IMR-90 (cell line): ENCODE measurements around the gene DDX6. TPM values are rescaled to one million over a fixed set of nuclear protein-coding genes. Genes with fewer than 3 reads are reported as not detected.

ENCODE experiments used
- ATAC-seq: fragments of 200-7000 bp; cut with Tn5 transposase; 2 replicates; pipeline ENCODE4 v1.9.1; 2020; ENCODE audit warnings: low read depth, mild to moderate bottlenecking, moderate library complexity
- BruUV-seq: library from RNA; stranded (reverse); fragments of 400-500 nt; replicated peaks from 2 replicates; lab custom pipeline; 2021; lab: Mats Ljungman, UMichigan
- CTCF ChIA-PET: fragments of 300-600 bp; formaldehyde crosslinking; extraction: SDS; loops from one replicate; lab custom pipeline; 2021; ENCODE audit warnings: antibody characterized with exemption; lab: Yijun Ruan, JAX
- POLR2A ChIA-PET: fragments of 300-600 bp; sonication (Branson Sonifier 250); formaldehyde crosslinking; loops from one replicate; lab custom pipeline; 2022; ENCODE audit warnings: antibody characterized with exemption; ENCODE audit not compliant: unreplicated experiment; lab: Charles Lee
- DNase-seq: peaks from one replicate; pipeline ENCODE4 v3.0.0; 2013
- H2AFZ ChIP-seq: replicated peaks from 2 replicates; pipeline ENCODE3; 2013; ENCODE audit warnings: low read length, mild to moderate bottlenecking; ENCODE audit not compliant: poor library complexity
- H2AK5ac ChIP-seq: 2 replicates; pipeline ENCODE4 v1.6.1; 2013; ENCODE audit warnings: low read depth, low read length, inconsistent platforms
- H2AK9ac ChIP-seq: replicated peaks from 2 replicates; pipeline ENCODE3; 2013; ENCODE audit warnings: mild to moderate bottlenecking, low read depth, low read length, moderate library complexity; ENCODE audit not compliant: poor library complexity
- H2BK120ac ChIP-seq: 2 replicates; pipeline ENCODE4 v1.6.1; 2013; ENCODE audit warnings: low read depth, low read length, inconsistent platforms
- H2BK15ac ChIP-seq: 3 replicates; pipeline ENCODE4 v1.6.1; 2013; ENCODE audit warnings: low read depth, low read length, inconsistent platforms
- H2BK20ac ChIP-seq: 2 replicates; pipeline ENCODE4 v1.6.1; 2013; ENCODE audit warnings: low read depth, mild to moderate bottlenecking, inconsistent platforms, low read length, moderate library complexity
- H2BK5ac ChIP-seq: 2 replicates; pipeline ENCODE4 v1.6.1; 2013; ENCODE audit warnings: mild to moderate bottlenecking, low read depth, low read length, inconsistent platforms; ENCODE audit not compliant: poor library complexity, severe bottlenecking
- H3K14ac ChIP-seq: replicated peaks from 2 replicates; pipeline ENCODE4 v1.6.1; 2013; ENCODE audit warnings: low read depth, low read length, inconsistent platforms
- H3K18ac ChIP-seq: 2 replicates; pipeline ENCODE4 v1.6.1; 2013; ENCODE audit warnings: low read depth, low read length, control low read depth
- H3K23ac ChIP-seq: 2 replicates; pipeline ENCODE4 v1.6.1; 2013; ENCODE audit warnings: low read depth, low read length, inconsistent platforms
- H3K27ac ChIP-seq: 2 replicates; pipeline ENCODE4 v1.5.1; 2013; ENCODE audit warnings: mild to moderate bottlenecking, control low read depth, low read length; ENCODE audit not compliant: insufficient read depth
- H3K27me3 ChIP-seq: 2 replicates; pipeline ENCODE4 v1.6.1; 2013; ENCODE audit warnings: low read length; ENCODE audit not compliant: control insufficient read depth, insufficient read depth
- H3K36me3 ChIP-seq: 2 replicates; pipeline ENCODE4 v1.6.1; 2013; ENCODE audit warnings: low read length, mixed read lengths; ENCODE audit not compliant: control insufficient read depth, insufficient read depth
- H3K4ac ChIP-seq: 2 replicates; pipeline ENCODE4 v1.6.1; 2013; ENCODE audit warnings: low read depth, low read length, inconsistent platforms
- H3K4me1 ChIP-seq: 2 replicates; pipeline ENCODE4 v1.6.1; 2013; ENCODE audit warnings: low read length, mixed read lengths; ENCODE audit not compliant: control insufficient read depth, insufficient read depth
- H3K4me2 ChIP-seq: 2 replicates; pipeline ENCODE4 v1.6.1; 2013; ENCODE audit warnings: low read depth, mild to moderate bottlenecking, control low read depth, low read length, moderate library complexity
- H3K4me3 ChIP-seq: 2 replicates; pipeline ENCODE4 v1.5.1; 2013; ENCODE audit warnings: low read depth, mild to moderate bottlenecking, control low read depth, low read length, moderate library complexity; ENCODE audit not compliant: insufficient read depth
- H3K56ac ChIP-seq: 2 replicates; pipeline ENCODE4 v1.6.1; 2013; ENCODE audit warnings: low read length, inconsistent platforms; ENCODE audit not compliant: insufficient read depth; ENCODE audit errors: extremely low read depth
- H3K79me1 ChIP-seq, 2 experiments: 2 replicates each; pipeline ENCODE4 v1.6.1; 2013; ENCODE audit warnings: low read length in 2 of 2, inconsistent platforms in 1 of 2, low read depth in 1 of 2
- H3K9ac ChIP-seq: 2 replicates; pipeline ENCODE4 v1.6.1; 2013; ENCODE audit warnings: low read depth, low read length, control low read depth
- H3K9me1 ChIP-seq: 2 replicates; pipeline ENCODE4 v1.6.1; 2013; ENCODE audit warnings: low read length, inconsistent platforms; ENCODE audit not compliant: insufficient read depth
- H3K9me3 ChIP-seq: 2 replicates; pipeline ENCODE4 v1.6.1; 2013; ENCODE audit warnings: low read length; ENCODE audit not compliant: control insufficient read depth, insufficient read depth
- H4K20me1 ChIP-seq: 2 replicates; pipeline ENCODE4 v1.6.1; 2013; ENCODE audit warnings: low read length, inconsistent platforms; ENCODE audit not compliant: insufficient read depth
- H4K5ac ChIP-seq: 2 replicates; pipeline ENCODE4 v1.6.1; 2013; ENCODE audit warnings: mild to moderate bottlenecking, low read depth, low read length, control low read depth
- H4K8ac ChIP-seq, 2 experiments: 2 replicates each; pipeline ENCODE4 v1.6.1; 2013; ENCODE audit warnings: low read depth in 2 of 2, low read length in 2 of 2, control low read depth in 1 of 2, inconsistent platforms in 1 of 2
- H4K91ac ChIP-seq: 2 replicates; pipeline ENCODE4 v1.6.1; 2013; ENCODE audit warnings: low read depth, low read length, inconsistent platforms; ENCODE audit not compliant: insufficient read depth
- BHLHE40 ChIP-seq: fragments of 150-350 bp; IDR thresholded peaks from 2 replicates; pipeline ENCODE4 v1.6.1; 2016; ENCODE audit warnings: mild to moderate bottlenecking, low read depth, low read length
- CEBPB ChIP-seq: IDR thresholded peaks from 2 replicates; pipeline ENCODE4 v1.6.1; 2012; ENCODE audit warnings: low read depth, low read length, improper control_type of control experiment
- CHD1 ChIP-seq: IDR thresholded peaks from 2 replicates; pipeline ENCODE4 v1.6.1; 2012; ENCODE audit warnings: low read depth, low read length, improper control_type of control experiment
- CTCF ChIP-seq: conservative IDR thresholded peaks from 2 replicates; pipeline ENCODE4 v1.5.1; 2012; ENCODE audit warnings: mild to moderate bottlenecking, low read depth, low read length, improper control_type of control experiment
- FOS ChIP-seq: fragments of 150-350 bp; IDR thresholded peaks from 2 replicates; pipeline ENCODE4 v1.6.1; 2016; ENCODE audit warnings: low read depth, low read length
- MAFK ChIP-seq: IDR thresholded peaks from 2 replicates; pipeline ENCODE4 v1.6.1; 2012; ENCODE audit warnings: low read depth, low read length, improper control_type of control experiment
- MAZ ChIP-seq: IDR thresholded peaks from 2 replicates; pipeline ENCODE4 v1.6.1; 2012; ENCODE audit warnings: low read depth, mild to moderate bottlenecking, low read length, improper control_type of control experiment, moderate library complexity, borderline replicate concordance
- MXI1 ChIP-seq: IDR thresholded peaks from 2 replicates; pipeline ENCODE4 v1.6.1; 2012; ENCODE audit warnings: low read depth, mild to moderate bottlenecking, low read length, moderate library complexity, borderline replicate concordance
- NFE2L2 ChIP-seq: fragments of 150-350 bp; IDR thresholded peaks from 2 replicates; pipeline ENCODE4 v1.6.1; 2016; ENCODE audit warnings: low read depth, mild to moderate bottlenecking, low read length
- POLR2A ChIP-seq: IDR thresholded peaks from 2 replicates; pipeline ENCODE4 v1.6.1; 2012; ENCODE audit warnings: mild to moderate bottlenecking, low read depth, low read length
- RAD21 ChIP-seq: IDR thresholded peaks from 2 replicates; pipeline ENCODE4 v1.6.1; 2012; ENCODE audit warnings: low read length, improper control_type of control experiment
- RCOR1 ChIP-seq: IDR thresholded peaks from 2 replicates; pipeline ENCODE4 v1.6.1; 2012; ENCODE audit warnings: mild to moderate bottlenecking, low read length, improper control_type of control experiment; ENCODE audit not compliant: insufficient replicate concordance
- RFX5 ChIP-seq: IDR thresholded peaks from 2 replicates; pipeline ENCODE4 v1.8.0; 2012; ENCODE audit warnings: low read depth, mild to moderate bottlenecking, low read length, moderate library complexity
- SMC3 ChIP-seq: fragments of 150-350 bp; IDR thresholded peaks from 2 replicates; pipeline ENCODE4 v1.6.1; 2016; ENCODE audit warnings: low read depth, mild to moderate bottlenecking, antibody characterized with exemption, low read length, moderate library complexity
- USF2 ChIP-seq: fragments of 150-350 bp; IDR thresholded peaks from 2 replicates; pipeline ENCODE4 v1.6.1; 2017; ENCODE audit warnings: mild to moderate bottlenecking, antibody characterized with exemption, low read length, low read depth
- WGBS, 2 experiments: methylation state at CpG; one replicate each; pipeline versions ENCODE4 v1.1.5 to v1.1.7; 2013; ENCODE audit warnings: missing lambda C conversion rate in 2 of 2; ENCODE audit not compliant: insufficient read length in 1 of 2; ENCODE audit errors: extremely low coverage in 2 of 2; 5-methylcytosine and 5-hydroxymethylcytosine counted together
- dilution Hi-C: fragments of 300-500 bp; cut with HindIII; formaldehyde crosslinking; loops from one replicate; pipeline ENCODE4 v1.14.3; 2018; ENCODE audit warnings: low sequenced_read_pairs; ENCODE audit not compliant: unreplicated experiment
- in situ Hi-C: fragments of 300-500 bp; cut with MboI; formaldehyde crosslinking; loops from 3 replicates; pipeline ENCODE4 v1.14.3; 2019; ENCODE audit warnings: low sequenced_read_pairs, inconsistent platforms, mixed read lengths
- intact Hi-C: fragments of 100-400 bp; cut with micrococcal nuclease; formaldehyde crosslinking; loops from 2 replicates; pipeline ENCODE4 v1.10.0; 2022
- polyA plus RNA-seq, 3 experiments: library from polyadenylated mRNA; depleted of rRNA; stranded (reverse); fragments of >200 nt; gene quantifications; 2 replicates each; pipeline ENCODE4 v1.2.3, GENCODE V29; 2012; ENCODE audit warnings: low replicate concordance in 1 of 3
- total RNA-seq: library from RNA; depleted of rRNA; stranded (reverse); fragments of >200 nt; gene quantifications from 2 replicates; pipeline ENCODE4 v1.2.3, GENCODE V29; 2012
- TF ChIP-seq, protein P1 (sequence below): fragments of 150-350 bp; IDR thresholded peaks from 2 replicates; pipeline ENCODE4 v1.6.1; 2016; ENCODE audit warnings: low read depth, mild to moderate bottlenecking, low read length, moderate library complexity, borderline replicate concordance

Gene DDX6
- total and polyA plus RNA-seq, 2 of the 4 experiments (the other 2 are of a cell fraction), result 19.2 to 197 TPM

DNA sequence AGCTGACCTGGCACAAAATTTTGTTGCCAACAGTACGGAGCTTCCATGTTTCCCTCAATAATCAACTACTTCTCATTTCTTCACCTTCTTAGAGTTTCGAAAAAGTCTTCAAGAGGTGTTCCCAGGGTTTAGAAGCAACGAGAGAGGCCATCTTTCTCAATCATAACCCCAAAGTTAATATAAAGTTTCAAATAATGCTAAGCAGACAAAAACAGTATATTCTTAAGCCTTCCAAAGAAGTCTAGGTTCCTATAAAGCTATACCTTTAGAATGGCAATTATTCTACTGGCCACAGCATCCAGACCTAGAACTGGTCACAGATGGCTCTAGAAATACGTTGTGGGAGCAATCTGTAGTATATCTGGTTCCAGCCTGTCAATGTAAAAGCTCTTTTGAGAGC is 16.9 kb downstream of the DDX6 start:
- Histone ChIP-seq H4K91ac (no peak overlapping the region), H3K9ac (no peak overlapping the region), H2BK5ac (no peak overlapping the region), H3K27me3 (no peaks in the 10 kb centered on the region), H3K9me1 (no peaks in the 10 kb centered on the region; the same call in 1 of the 2 replicates), H2AK9ac (no peak overlapping the region), H3K4me1 (0 out of 2 replicates have a peak, but pooled peaks cover 1% of the 10 kb centered on the region), H3K27ac (no peak overlapping the region), H3K36me3 (peaks cover 50% of the 10 kb centered on the region), H2BK20ac (no peak overlapping the region), H3K4ac (no peak overlapping the region), H3K9me3 (no peaks in the 10 kb centered on the region), H2BK15ac (no peak overlapping the region), H3K18ac (no peak overlapping the region), H2AK5ac (no peak overlapping the region), H2BK120ac (no peak overlapping the region), H3K23ac (no peak overlapping the region), H3K4me2 (no peak overlapping the region), H4K8ac (no peak overlapping the region), H3K56ac (no peak overlapping the region), H3K79me1 (peaks cover 13 to 57% of the 10 kb centered on the region in 2 experiments), H2AFZ (no peak overlapping the region), H4K5ac (no peak overlapping the region), H4K20me1 (peaks cover 85% of the 10 kb centered on the region), H3K4me3 (no peak overlapping the region), H3K14ac (no peak overlapping the region)
- intact Hi-C loops (no loop called here), in situ Hi-C loops (no loop called here), dilution Hi-C loops (no loop called here)
- ATAC-seq (no peak), DNase-seq (no peak)
- no CpG with 5 or more reads among the region's 4 CpGs for WGBS, 2 experiments
- POLR2A ChIA-PET, result no interaction called here
- no TSS peak for BruUV-seq
- CTCF ChIA-PET, result interaction anchor here (0.6 kb wide), 1 partner anchor 11 kb away, joined by 3 read pairs; no protein-coding TSS in a partner anchor
- TF ChIP-seq USF2 (no peak), RAD21 (no peak), RCOR1 (no peak), RFX5 (no peak), POLR2A (no peak), MXI1 (no peak), CHD1 (no peak), NFE2L2 (no peak), FOS (no peak), MAFK (no peak; the same call in 1 of the 2 replicates), SMC3 (no peak), CEBPB (no peak), BHLHE40 (no peak), MAZ (no peak), CTCF (no peak)
- TF ChIP-seq, protein P1, sequence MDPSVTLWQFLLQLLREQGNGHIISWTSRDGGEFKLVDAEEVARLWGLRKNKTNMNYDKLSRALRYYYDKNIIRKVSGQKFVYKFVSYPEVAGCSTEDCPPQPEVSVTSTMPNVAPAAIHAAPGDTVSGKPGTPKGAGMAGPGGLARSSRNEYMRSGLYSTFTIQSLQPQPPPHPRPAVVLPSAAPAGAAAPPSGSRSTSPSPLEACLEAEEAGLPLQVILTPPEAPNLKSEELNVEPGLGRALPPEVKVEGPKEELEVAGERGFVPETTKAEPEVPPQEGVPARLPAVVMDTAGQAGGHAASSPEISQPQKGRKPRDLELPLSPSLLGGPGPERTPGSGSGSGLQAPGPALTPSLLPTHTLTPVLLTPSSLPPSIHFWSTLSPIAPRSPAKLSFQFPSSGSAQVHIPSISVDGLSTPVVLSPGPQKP, result no peak
